NT2/D1 (cell line): ENCODE data around the gene LRRC45.

Experiments
- SUZ12 ChIP-seq: IDR thresholded peaks from 2 replicates; pipeline ENCODE4 v1.6.1; 2011; ENCODE audit not compliant: insufficient read length, insufficient read depth; ENCODE audit errors: extremely low read depth
- YY1 ChIP-seq: IDR thresholded peaks from 2 replicates; pipeline ENCODE4 v1.6.1; 2011; ENCODE audit not compliant: insufficient read length, insufficient read depth
- ZNF274 ChIP-seq: IDR thresholded peaks from 2 replicates; pipeline ENCODE4 v1.6.1; 2011; ENCODE audit warnings: mild to moderate bottlenecking, low read depth, low read length

GRCh38 chr17:82078433-82078832 lies 55.3 kb downstream of the LRRC45 start:
- no peak for TF ChIP-seq ZNF274
- no peak for TF ChIP-seq YY1
- no peak for TF ChIP-seq SUZ12
